Activated CD4-positive, CD25-positive, alpha-beta regulatory T cell treated with anti-CD3 and anti-CD28 coated beads, Interleukin-2, amount 50 U/mL, for 16 hours (primary cell): ENCODE measurements around the gene HIVEP3.

Source experiments
- DNase-seq: peaks from one replicate; pipeline ENCODE4 v3.0.0-alpha.2; 2020; ENCODE audit warnings: low read depth, low spot score

Gene HIVEP3

GRCh38 chr1:41789661-41790330 lies 128.9 kb downstream of the HIVEP3 start:
- no peak for DNase-seq

GRCh38 chr1:41788427-41788826 lies 130.3 kb downstream of the HIVEP3 start:
- DNase-seq: no peak

GRCh38 chr1:41784531-41785274 lies 134.0 kb downstream of the HIVEP3 start:
- no peak for DNase-seq

- DNase-seq: no peak
Observed at GRCh38 chr1:41783189-41783639, 135.5 kb downstream of the HIVEP3 start.

- no peak for DNase-seq
Observed at GRCh38 chr1:41780916-41781315, 137.8 kb downstream of the HIVEP3 start.

GRCh38 chr1:41780322-41780721 lies 138.4 kb downstream of the HIVEP3 start:
- no peak for DNase-seq

- DNase-seq: no peak
Observed at GRCh38 chr1:41779360-41779759, 139.4 kb downstream of the HIVEP3 start.

- DNase-seq: no peak
Observed at GRCh38 chr1:41777695-41778094, 141.0 kb downstream of the HIVEP3 start.

GRCh38 chr1:41776891-41777441 lies 141.8 kb downstream of the HIVEP3 start:
- DNase-seq: no peak

- DNase-seq: no peak
Observed at GRCh38 chr1:41775956-41776585, 142.7 kb downstream of the HIVEP3 start.

- DNase-seq: no peak
Observed at GRCh38 chr1:41774471-41774990, 144.2 kb downstream of the HIVEP3 start.

GRCh38 chr1:41773842-41774241 lies 144.9 kb downstream of the HIVEP3 start:
- DNase-seq: no peak

GRCh38 chr1:41773144-41773591 lies 145.6 kb downstream of the HIVEP3 start:
- no peak for DNase-seq

- no peak for DNase-seq
Observed at GRCh38 chr1:41769068-41769467, 149.7 kb downstream of the HIVEP3 start.

- no peak for DNase-seq
Observed at GRCh38 chr1:41768583-41768982, 150.1 kb downstream of the HIVEP3 start.

- DNase-seq: no peak
Observed at GRCh38 chr1:41767534-41768525, 150.9 kb downstream of the HIVEP3 start.

GRCh38 chr1:41766546-41766945 lies 152.2 kb downstream of the HIVEP3 start:
- no peak for DNase-seq

GRCh38 chr1:41766041-41766440 lies 152.7 kb downstream of the HIVEP3 start:
- no peak for DNase-seq

GRCh38 chr1:41765152-41765551 lies 153.6 kb downstream of the HIVEP3 start:
- no peak for DNase-seq

- no peak for DNase-seq
Observed at GRCh38 chr1:41764656-41765055, 154.1 kb downstream of the HIVEP3 start.

- DNase-seq: no peak
Observed at GRCh38 chr1:41762777-41763176, 155.9 kb downstream of the HIVEP3 start.
